NCI-H2107 treated with DMSO at 0.1 percent for 48 hours (cell line): Measurements from ENCODE around the gene INPP5D.
"Not testable (repeated sequence)": the region's sequence is repeated elsewhere in the genome, so short reads cannot be mapped to it uniquely, and the experiment has no call there.

Experiments used
- DNase-seq: peaks from one replicate; lab custom pipeline; 2025; ENCODE audit not compliant: unreplicated experiment; lab: John Stamatoyannopoulos, UW

Gene INPP5D

DNA sequence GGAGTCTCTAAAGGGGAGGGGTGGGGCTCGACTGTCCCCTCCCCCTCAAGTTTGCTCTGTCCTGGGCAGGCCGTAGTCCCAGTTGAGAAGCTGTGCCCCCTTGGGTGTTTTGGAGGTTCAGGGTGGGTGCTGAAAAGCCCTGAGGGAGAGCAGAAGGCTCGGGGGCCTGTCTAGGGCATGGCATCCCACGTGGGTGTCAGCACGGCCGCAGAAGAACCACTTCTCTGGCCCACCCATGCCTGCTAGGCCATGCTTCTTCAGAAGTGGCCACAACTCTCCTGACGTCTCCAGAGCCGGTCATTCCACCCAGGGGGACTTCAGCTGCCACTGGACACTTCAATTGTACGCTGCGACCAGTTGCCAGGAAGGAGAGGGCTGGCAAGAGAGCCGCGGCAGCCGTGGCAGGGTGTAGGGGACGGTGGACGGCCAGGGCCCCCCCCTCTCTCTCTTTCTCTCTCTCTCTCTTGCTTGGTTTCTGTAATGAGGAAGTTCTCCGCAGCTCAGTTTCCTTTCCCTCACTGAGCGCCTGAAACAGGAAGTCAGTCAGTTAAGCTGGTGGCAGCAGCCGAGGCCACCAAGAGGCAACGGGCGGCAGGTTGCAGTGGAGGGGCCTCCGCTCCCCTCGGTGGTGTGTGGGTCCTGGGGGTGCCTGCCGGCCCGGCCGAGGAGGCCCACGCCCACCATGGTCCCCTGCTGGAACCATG, at the start of gene INPP5D:
Gene INPP5D (plus strand): TSS at position 546 of the 704 bp plus-strand sequence. CDS start 137 bp downstream, at position 683.
- DNase-seq: no peak

DNA sequence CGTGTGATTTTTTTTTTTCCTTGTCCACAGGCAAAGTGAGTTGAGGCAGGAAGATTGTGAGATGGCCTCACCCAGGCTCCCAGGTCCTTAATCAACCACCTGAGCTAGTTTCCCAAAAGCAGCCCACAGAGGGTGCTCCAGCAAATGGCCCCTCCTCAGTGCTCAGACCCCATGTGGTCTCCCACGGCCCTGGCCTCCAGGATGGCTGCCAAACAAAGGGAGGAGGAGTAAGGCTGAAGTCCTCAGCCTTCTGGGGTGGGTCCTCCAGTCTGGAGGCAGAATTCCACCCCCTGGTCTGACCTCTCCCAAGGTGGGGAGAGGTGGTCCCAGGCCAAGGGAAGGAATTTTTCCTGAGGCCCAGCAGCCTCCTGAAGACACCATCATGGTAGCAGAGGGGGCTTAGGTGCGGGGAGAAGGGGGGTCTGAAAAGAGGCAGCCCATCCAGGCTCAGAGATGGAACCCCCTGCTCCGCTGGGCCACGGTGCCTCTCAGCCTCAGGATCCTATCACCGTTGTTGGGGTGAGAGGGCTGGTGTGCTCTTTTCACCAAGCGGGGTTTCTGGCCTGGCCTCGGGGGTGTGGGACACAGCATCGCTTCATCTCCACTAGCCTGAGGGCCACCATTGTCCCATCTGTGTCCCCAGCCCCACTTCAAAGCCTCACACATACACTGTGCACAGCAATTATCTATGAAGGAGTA, 49.4 kb upstream of the INPP5D start:
- no peak for DNase-seq

DNA sequence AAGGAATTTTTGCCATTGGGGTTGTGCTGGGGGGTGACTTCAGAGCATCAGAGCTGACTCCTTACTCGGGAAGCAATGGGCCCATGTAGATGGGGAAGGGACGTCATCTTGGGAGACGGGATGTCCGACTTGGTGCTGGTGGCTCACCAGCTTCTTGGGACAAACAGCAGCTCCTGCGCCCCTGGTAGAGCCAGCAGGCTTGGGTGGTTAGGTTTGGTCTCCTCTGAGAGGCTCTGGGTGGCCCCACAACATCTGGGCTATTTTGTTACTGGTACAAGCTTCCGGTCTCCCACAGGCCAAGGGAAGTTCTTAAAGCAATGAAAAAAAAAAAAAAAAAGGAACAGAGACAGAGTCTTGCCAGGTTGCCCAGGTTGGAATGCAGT, 48.9 kb upstream of the INPP5D start:
- DNase-seq: no peak

DNA sequence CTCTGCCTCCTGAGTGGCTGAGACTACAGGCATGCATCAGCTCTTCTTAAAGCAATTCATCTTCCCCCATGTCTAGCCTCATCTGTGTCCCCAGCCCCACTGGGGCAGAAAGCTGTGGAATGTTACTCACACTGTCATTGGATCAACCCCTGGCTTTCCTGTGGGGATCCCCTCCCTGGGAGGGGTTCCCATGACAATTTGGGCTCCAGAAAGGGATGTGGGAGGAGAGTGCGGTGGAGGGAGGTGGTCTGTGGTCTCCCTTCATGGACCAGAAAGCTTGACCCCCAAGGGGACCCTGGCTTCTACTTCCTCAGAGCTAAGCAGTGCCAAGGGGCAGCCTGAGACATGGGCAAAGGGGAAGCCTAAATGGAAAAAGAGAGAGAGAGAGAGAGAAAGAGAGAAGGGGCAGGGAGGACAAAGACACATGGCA, 48.4 kb upstream of the INPP5D start:
- no peak for DNase-seq

DNA sequence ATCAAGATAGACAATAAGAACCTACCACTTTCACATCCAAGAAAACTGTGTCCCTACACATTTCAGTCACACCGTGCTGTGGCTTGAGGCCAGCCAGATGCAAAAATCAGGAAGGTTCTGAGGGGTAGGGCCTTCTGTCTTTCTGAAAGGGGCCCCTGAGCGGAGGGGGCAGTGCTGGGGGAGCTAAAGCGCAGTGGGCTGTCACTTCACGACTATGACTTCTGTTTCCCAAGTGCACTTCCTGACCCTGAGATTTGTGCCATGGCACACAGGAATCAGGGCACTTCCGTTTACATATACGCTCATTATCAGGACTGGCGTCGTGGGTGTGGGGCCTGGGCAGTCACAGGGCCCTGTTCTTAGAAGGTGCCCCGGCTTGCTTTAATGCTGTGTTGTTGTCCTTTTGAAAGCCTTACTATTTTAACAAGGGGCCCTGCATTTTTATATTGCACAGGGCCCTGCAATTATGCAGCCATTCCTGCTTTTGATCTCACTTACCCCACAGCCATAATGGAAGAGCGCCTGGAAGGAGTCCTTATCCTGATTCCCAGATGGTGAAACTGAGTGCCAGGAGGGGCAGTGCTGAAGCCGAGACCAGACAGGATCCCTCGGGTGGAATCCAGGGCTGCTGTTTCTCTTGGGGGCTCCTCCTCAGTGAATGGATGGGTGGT, 47.7 kb upstream of the INPP5D start:
- no peak for DNase-seq

DNA sequence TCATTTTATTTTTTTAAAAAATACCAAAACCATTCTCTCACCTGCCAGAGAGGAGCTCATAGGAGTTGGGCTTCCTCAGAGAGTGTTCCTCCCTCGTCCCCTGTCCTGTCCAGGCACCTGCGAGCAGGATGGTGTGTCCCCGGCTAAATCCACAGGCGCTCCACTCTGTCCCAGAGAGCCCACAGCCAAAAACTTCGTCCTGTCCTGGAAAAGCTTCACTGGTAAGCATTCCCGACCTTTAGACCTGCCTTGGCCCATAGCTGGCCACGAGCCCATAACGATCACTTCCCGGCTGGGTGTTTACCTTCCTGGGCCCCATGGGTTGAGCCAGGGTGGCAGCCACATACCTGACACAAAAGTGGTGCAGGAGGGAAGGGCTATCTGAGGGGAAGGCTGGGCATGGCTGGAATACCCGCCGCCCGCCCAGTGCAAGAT, 47.1 kb upstream of the INPP5D start, which contains the start of gene NGEF:
Gene NGEF (minus strand): TSS at position 230 of the 435 bp plus-strand sequence. CDS start 38,366 bp downstream, outside the sequence.
- no peak for DNase-seq

DNA sequence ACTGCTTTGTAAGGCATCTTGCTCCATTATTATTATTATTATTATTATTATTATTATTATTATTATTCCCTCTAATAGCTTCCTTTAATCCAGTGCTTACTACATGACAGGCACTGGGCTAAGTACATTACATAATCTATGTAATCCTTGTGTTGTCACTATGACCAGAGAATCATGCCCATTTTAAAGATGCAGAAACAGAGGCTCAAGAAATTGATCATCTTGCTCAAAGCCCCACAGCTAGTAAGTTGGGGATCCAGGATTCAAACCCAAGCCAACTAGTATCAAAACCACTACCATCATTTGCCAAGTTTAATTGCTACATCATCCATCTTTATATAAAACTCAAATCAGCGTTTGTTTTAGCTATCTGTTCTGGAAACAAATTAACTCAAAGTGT, 46.5 kb upstream of the INPP5D start:
- DNase-seq: no peak

DNA sequence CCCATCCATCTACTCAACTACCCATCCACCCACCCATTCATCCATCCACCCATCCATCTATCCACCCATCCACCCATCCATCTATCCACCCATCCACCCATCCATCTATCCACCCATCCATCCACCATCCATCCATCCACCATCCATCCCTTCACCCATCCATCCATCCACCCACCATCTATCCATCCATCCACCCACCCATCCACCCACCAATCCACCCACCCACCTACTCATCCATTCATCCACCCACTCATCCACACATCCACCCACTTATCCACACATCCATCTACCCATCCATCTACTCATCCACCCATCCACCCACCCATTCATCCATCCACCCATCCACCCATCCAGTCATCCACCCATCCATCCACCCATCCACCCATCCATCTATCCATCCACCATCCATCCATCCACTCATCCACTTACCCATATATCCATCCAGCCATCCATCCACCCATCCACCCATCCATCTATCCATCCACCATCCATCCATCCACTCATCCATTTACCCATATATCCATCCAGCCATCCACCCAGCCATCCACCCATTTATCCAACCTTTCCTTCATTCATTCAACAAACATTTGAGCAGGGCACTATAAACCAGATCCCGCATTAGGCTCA, 45.0 kb upstream of the INPP5D start:
- DNase-seq: no peak

DNA sequence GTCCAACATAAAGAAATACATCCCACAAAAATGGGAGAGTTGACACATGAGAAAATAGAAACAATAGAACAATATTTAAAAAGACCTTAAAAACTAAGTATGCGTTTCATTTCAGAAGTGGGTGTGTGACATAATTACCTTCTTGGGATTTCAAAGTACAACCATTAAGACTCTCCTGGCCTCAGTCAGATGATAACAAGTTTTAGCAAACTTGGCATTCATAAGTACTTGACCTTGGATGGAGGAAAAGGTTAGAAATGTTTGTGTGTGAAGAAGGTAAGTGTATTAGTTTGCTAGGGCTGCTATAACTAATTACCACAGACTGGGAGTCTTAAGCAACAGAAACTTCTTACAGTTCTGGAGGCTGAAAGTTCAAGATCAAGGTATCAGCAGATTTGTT, 42.2 kb upstream of the INPP5D start:
- DNase-seq: no peak

DNA sequence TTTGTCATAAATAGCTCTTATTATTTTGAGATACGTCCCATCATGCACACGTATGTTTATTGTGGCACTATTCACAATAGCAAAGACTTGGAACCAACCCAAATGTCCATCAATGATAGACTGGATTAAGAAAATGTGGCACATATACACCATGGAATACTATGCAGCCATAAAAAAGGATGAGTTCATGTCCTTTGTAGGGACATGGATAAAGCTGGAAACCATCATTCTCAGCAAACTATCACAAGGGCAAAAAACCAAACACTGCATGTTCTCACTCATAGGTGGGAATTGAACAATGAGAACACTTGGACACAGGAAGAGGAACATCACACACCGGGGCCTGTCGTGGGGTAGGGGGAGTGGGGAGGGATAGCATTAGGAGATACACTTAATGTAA, 40.5 kb upstream of the INPP5D start:
- DNase-seq: not testable (repeated sequence)

DNA sequence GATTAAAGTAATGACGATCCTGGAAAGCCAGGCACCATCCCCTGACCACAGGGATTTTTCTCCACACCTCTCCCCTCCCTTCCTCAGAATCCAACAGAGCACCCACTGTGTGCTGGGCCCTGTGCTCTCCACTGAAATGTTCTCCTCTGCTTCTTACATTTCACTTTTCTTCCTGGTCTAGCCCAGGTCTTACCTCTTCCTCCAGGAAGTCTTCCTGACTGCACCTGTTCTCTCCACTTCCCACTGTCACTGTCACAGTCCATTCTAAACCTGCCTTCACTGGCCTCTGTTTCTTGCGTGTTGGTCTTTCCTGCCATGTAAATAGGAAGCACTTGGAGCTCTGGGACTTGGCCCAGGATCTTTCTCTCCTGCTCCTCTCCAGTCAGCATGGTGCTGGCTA, 39.7 kb upstream of the INPP5D start:
- no peak for DNase-seq

DNA sequence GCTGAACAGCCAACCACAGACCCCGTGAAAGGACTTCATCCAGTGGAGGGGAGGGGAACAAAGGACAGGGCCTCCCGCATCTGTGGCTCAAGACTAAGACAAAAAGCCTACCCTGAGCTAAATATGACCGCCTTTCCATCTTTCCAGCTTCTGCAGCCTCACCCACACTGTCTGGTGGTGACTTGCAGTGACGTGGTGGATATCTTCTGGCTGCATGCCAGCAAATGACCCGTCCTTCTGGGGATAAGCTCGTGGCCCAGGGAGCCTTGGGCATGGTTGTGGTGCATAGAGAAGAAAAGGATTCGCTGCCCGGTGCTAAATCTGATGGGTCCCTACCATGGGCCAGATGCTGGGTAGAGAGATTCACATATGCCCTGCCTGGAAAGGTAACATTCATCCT, 38.4 kb upstream of the INPP5D start:
- no peak for DNase-seq

DNA sequence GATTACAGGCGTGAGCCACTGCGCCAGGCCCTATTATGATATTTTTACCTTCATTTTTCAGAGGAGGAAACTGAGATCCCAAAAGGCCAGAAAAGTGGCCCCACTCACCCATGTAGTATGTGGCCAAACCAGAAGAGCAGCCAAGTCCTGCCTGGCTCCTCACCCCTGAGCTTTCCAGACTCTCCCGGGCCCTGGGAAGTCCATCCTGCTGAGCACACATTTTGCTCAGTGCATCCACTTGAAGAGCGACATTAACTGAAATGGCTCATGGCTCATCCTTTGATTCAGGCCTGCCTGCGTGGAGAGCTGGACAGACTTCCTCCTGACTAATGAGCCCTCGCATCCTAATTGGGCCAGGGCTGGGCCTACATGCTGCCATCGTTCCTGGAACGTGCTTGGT, 37.6 kb upstream of the INPP5D start:
- DNase-seq: no peak

DNA sequence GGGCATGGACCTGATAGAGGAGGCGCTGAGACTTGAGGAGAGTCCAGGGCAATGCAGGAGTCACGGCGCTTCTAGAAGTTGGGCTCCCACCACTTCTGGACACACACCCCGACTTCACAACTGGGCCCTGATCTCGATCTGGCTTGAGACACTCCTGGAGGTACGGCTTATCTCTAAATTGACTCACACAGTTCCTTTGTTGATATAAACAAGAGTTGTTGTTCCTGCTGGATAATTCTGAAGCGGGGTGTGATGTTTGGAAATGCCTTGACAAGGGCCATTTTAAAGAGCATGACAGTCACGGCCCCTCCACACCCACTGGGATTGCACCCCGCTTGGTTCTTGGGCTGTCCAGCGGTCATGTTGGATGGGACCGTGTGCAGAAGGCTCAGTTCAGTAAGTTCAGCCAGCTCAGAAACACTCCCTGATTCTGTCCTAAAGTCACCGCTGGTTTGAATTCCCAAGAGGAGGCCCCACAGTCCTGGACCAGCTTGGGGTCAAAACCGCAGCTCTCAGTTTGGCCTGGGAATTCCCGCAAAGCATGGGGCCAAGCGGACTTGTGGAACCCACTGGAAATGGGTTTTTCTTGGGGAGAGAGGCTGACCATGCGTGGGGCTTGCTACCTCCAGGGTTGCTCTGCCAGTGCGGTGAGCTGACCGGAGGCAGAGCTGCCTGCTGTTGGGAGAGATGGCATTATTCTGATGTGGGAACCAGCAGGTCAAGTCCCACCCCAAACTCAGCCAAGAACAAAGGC, 37.0 kb upstream of the INPP5D start:
- no peak for DNase-seq

DNA sequence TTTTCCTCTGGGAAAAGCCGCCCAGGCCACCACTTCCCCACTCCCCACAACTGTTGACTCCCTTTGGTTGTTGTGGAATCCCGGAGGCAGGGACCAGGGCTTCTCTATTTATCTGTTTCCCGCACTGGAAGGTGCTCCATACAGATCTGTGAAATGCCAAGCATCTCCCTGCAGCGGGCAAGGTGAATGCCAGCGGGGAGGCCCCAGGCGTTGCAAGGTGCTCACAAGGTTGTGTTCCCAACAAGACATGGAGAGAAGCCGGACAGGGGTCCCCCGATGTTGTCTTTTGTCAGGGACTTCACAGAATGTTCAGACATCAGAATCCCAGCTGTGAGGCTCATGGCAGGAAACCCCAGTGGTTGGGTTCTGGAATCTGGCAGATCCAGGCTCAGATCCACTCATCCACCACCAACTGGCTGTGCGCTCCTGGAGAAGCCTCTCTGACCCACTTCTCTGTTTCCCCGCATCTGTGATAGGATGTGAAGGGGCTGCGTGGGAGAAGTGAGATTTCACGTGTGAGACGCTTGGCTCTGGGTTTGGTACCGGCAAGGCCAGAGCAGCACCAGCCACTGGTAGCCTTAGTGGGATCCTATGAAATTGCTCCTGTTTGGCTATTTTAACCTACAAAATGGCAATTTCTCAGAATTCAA, 36.3 kb upstream of the INPP5D start:
- DNase-seq: no peak

DNA sequence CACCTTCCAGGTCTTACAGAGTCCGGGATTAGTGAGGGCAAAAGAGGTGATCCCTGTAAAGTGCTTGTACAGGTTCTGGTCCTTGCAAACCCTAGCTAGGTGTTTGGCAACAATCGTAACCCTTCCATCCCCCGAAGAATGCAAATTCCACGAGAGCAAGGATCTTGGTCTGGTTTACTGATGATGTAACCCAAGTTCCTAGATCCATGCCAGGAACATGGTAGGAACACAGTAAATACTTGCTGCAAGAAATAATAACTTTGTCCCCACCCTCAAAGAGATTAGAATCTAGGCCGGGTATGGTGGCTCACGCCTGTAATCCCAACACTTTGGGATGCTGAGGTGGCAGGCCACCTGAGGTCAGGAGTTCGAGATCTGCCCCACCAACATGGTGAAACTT, 34.4 kb upstream of the INPP5D start:
- no peak for DNase-seq

DNA sequence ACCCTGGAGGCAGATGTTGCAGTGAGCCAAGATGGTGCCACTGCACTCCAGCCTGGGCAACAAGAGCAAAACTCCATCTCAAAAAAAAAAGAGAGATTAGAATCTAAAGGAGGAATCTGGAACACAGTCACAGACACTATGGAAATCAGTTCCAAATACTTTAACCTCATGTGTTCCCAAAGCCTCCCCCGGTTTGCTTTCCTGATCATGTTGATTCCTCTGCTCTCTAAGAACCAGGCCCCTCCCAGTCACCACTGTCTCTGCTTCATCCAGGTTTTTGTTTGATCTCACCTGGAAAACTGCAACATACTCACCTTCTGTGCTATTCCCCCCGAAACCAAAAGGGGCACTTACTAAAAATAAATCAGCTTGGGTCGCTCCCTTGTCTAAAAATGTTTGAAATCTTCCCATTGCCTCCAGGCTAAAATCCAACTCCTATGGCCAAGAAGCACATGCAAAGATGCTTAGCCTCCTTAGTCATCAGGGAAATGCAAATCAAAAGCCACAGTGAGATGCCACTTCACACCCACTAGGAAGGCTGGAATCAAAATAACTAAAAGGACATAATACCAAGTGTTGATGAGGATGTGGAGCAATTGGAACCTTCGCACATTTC, 33.8 kb upstream of the INPP5D start:
- DNase-seq: no peak

DNA sequence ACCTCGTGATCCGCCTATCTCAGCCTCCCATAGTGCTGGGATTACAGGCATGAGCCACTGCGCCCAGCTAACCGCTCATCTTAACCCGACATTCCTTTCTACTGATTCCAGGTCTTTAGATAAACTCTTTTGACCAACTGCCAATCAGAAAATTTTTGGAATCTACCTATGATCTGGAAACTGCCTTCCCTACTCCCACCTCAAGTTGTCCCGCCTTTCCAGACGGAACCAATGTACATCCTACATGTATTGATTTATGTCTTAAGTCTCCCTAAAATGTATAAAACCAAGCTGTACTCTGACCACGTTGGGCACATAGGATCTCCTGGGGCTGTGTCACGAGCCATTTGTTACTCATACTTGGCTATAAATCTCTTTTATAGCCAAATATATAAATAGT, 30.8 kb upstream of the INPP5D start:
- no peak for DNase-seq

DNA sequence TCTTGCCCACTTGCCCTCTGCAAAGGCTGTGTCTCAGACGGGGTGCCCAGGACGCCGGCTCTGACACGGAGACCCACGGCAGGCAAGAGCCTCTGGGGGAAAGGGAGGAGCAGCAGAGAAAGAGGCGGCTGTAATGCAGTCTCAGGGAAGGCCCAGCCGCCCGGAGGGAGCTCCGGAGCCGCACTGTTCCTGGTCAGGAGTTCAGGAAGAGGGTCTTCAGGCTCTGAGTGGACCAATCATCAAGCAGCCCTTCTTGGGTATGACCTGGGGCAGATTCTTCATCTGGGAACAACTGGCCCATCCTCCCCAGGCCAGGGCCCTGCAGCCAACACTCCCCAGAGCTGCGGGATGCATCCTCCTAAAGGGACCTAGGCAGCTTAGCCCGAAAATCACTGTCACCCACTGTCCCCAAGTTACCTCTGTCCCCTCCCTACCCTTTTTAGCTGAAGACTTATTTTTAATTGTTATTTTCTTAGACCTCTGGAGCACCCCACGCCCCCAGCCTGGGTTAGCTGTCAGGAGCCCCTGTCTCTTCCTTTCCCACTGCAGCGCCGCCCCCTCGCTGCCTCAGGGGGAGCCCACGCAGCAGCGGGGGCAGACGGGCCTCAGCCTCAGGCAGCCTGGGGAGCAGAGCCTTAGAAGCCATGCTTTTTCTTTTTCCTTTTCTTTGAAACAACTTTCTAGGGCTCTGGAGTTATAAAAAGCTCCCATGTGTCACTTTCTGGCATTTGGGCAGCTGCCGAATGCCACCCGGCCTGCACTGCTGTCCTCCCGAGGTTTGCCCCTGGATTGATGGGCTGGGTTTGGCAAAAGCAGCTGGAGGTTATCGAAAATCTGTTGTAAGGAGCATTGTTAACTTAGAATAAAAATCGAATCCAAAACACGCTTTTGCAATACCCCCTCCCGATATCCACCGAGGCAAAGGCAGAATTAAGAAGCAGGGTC, 28.3 kb upstream of the INPP5D start:
- DNase-seq: no peak
